Measurements from ENCODE around the gene ARHGEF2. TPM values are rescaled to one million over a fixed set of nuclear protein-coding genes. Genes with fewer than 3 reads are reported as not detected.

The ARHGEF2 gene
- total and polyA plus RNA-seq, 2 experiments from 2014 or later = 30.1 to 46.9 TPM

DNA sequence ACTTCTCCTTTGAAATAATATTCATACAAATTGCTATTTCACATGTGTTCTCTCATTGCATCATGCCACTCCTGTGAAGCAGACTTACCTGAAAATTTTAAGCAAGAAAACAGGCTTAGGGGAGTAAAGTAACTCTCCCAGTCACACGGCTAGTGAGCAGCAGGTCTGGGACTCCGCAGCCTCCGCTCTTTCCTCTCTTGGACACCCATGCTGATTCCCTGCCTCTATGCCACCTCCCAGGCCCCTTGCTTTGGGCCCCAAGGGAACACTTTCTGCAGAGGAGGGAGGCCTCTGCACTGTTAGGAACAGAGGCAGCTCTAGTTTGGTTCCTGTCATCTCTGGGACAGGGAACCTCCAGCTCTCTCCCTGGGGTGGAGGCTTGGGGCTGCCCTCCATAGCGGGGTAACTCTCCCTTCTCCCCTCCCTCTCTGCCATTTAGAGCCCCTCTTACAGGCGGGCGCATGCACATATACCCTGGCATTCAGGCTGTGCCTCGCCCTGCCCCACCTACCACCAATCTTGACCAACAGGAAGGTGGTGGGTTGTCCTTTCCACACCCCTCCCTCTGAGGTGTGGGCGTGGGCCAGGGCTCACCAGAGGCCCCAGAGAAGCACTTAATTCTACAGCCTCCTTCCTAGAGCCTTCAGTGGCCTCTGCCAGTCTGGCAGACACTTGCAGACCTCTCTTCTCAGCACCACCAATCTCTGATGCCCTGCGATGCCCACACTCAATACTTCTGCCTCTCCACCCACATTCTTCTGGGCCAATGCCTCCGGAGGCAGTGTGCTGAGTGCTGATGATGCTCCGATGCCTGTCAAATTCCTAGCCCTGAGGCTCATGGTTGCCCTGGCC, 37.1 kb downstream of the ARHGEF2 start, which contains the start of gene RXFP4:
RXFP4 (plus strand) TSS at position 646 of the 852 bp plus-strand sequence; CDS start at position 718, 72 bp downstream.
- H3K4me3 ChIP-seq = no peak within 1 kb of the TSS
- WGBS (ENCODE audit: low lambda C conversion rate, missing lambda C conversion rate) = 74% methylated on average over 11 of the region's 11 CpGs
- DNase-seq (ENCODE audit: low spot score) = no peak

GRCh38 chr1:155940482-155940992, 37.8 kb downstream of the ARHGEF2 start:
- DNase-seq (ENCODE audit: low spot score) = no peak
- H3K79me2 ChIP-seq = no peaks in the 10 kb centered on the region
- peaks cover 24% of the 10 kb centered on the region for H3K4me1 ChIP-seq (ENCODE audit: insufficient read depth)
- H3K4me3 ChIP-seq = no peak overlapping the region
- peak overlapping the region; percentile 28 for H3K27ac ChIP-seq
- H2AFZ ChIP-seq = no peak overlapping the region
- H3K36me3 ChIP-seq (replicated peaks; ENCODE audit: insufficient read depth, low read depth) = no peaks in the 10 kb centered on the region
- no peaks in the 10 kb centered on the region for H3K9me3 ChIP-seq (ENCODE audit: low read depth)
- H3K27me3 ChIP-seq = no peaks in the 10 kb centered on the region
- no peak overlapping the region for H3K4me2 ChIP-seq
- no peaks in the 10 kb centered on the region for H3K9me2 ChIP-seq (replicated peaks; ENCODE audit: insufficient read depth)
- no peaks in the 10 kb centered on the region for H4K20me1 ChIP-seq (ENCODE audit: insufficient read depth, poor library complexity, severe bottlenecking)
- 86% methylated on average over 4 of the region's 4 CpGs for WGBS (ENCODE audit: low lambda C conversion rate, missing lambda C conversion rate)
- no peak for TF ChIP-seq EZH2phosphoT487 (IDR thresholded peaks at IDR 0.05; ENCODE audit: low read depth, severe bottlenecking, unreplicated experiment)
- TF ChIP-seq EZH2 (IDR thresholded peaks at IDR 0.05; ENCODE audit: borderline replicate concordance) = no peak
- TF ChIP-seq CTCF (IDR thresholded peaks at IDR 0.05; ENCODE audit: poor library complexity) = no peak

More for the DNA sequence above, 37.1 kb downstream of the ARHGEF2 start, which contains the start of gene RXFP4:
- TF ChIP-seq EZH2phosphoT487 (IDR thresholded peaks at IDR 0.05; ENCODE audit: low read depth, severe bottlenecking, unreplicated experiment) (no peak), EZH2 (IDR thresholded peaks at IDR 0.05; ENCODE audit: borderline replicate concordance) (no peak), CTCF (IDR thresholded peaks at IDR 0.05; ENCODE audit: poor library complexity) (no peak)
- no peaks in the 10 kb centered on the region for H3K9me2 ChIP-seq (replicated peaks; ENCODE audit: insufficient read depth)
- no peak within 1 kb of the TSS for H2AFZ ChIP-seq
- H3K27ac ChIP-seq = peak within 1 kb of the TSS; percentile 28
- no peaks in the 10 kb centered on the region for H3K27me3 ChIP-seq
- H3K36me3 ChIP-seq (replicated peaks; ENCODE audit: insufficient read depth, low read depth) = no peaks in the 10 kb centered on the region
- H4K20me1 ChIP-seq (ENCODE audit: insufficient read depth, poor library complexity, severe bottlenecking) = no peaks in the 10 kb centered on the region
- H3K79me2 ChIP-seq = no peaks in the 10 kb centered on the region
- no peaks in the 10 kb centered on the region for H3K9me3 ChIP-seq (ENCODE audit: low read depth)
- no peak within 1 kb of the TSS for H3K4me2 ChIP-seq
- peaks cover 24% of the 10 kb centered on the region for H3K4me1 ChIP-seq (ENCODE audit: insufficient read depth)

- WGBS (ENCODE audit: low lambda C conversion rate, missing lambda C conversion rate) = 0% methylated on average over 1 of the region's 1 CpG
- H3K36me3 ChIP-seq (replicated peaks; ENCODE audit: insufficient read depth, low read depth) = no peaks in the 10 kb centered on the region
- no peak overlapping the region for H3K4me3 ChIP-seq
- no peaks in the 10 kb centered on the region for H4K20me1 ChIP-seq (ENCODE audit: insufficient read depth, poor library complexity, severe bottlenecking)
- H2AFZ ChIP-seq = no peak overlapping the region
- peak; percentile 75 for TF ChIP-seq CTCF (IDR thresholded peaks at IDR 0.05; ENCODE audit: poor library complexity)
- TF ChIP-seq EZH2 (IDR thresholded peaks at IDR 0.05; ENCODE audit: borderline replicate concordance) = no peak
- peaks cover 15% of the 10 kb centered on the region for H3K4me1 ChIP-seq (ENCODE audit: insufficient read depth)
- no peaks in the 10 kb centered on the region for H3K27me3 ChIP-seq
- no peak overlapping the region for H3K27ac ChIP-seq
- peaks cover 8% of the 10 kb centered on the region for H3K79me2 ChIP-seq
- H3K9me3 ChIP-seq (ENCODE audit: low read depth) = no peaks in the 10 kb centered on the region
- H3K9me2 ChIP-seq (replicated peaks; ENCODE audit: insufficient read depth) = no peaks in the 10 kb centered on the region
- peak; percentile 67 for DNase-seq (ENCODE audit: low spot score)
- no peak overlapping the region for H3K4me2 ChIP-seq
Measured at GRCh38 chr1:155938220-155938627, 40.1 kb downstream of the ARHGEF2 start.

Measured in hepatocyte (in vitro differentiated cells).